ENCODE measurements around the gene BMERB1.
"Not testable (repeated sequence)": the region's sequence is repeated elsewhere in the genome, so short reads cannot be mapped to it uniquely, and the experiment has no call there.

The BMERB1 gene

GRCh38 chr16:15434425-15435215 is at the start of gene BMERB1:
Gene BMERB1, plus strand, starts transcription at chr16:15434588. Its CDS starts 66 bp downstream, at chr16:15434654.
- no peak within 1 kb of the TSS for H3K9ac ChIP-seq
- H3K4me2 ChIP-seq: peak within 1 kb of the TSS; percentile 76
- peaks cover 12% of the 10 kb centered on the region for H4K20me1 ChIP-seq
- H3K4me3 ChIP-seq: peak within 1 kb of the TSS; percentile 65
- H3K27me3 ChIP-seq: peaks cover 46% of the 10 kb centered on the region
- H3K27ac ChIP-seq: no peak within 1 kb of the TSS
- no peaks in the 10 kb centered on the region for H3K9me3 ChIP-seq
- peaks cover 4% of the 10 kb centered on the region; the same call in 1 of the 2 replicates for H3K4me1 ChIP-seq
- no peak for TF ChIP-seq Cebpa-rat (IDR thresholded peaks at IDR 0.05)
- H3K36me3 ChIP-seq: no peaks in the 10 kb centered on the region

GRCh38 chr16:15388060-15388459 is 46.3 kb upstream of the BMERB1 start:
- not testable (repeated sequence) for H3K4me3 ChIP-seq, H3K9ac ChIP-seq

GRCh38 chr16:15389916-15390315 is 44.5 kb upstream of the BMERB1 start:
- H3K27me3 ChIP-seq, H4K20me1 ChIP-seq, H3K27ac ChIP-seq, H3K4me2 ChIP-seq, H3K4me3 ChIP-seq, H3K9ac ChIP-seq, H3K9me3 ChIP-seq, H3K36me3 ChIP-seq, H3K4me1 ChIP-seq: not testable (repeated sequence)

More at GRCh38 chr16:15388060-15388459, 46.3 kb upstream of the BMERB1 start:
- not testable (repeated sequence) for H3K36me3 ChIP-seq, H3K27ac ChIP-seq, H3K9me3 ChIP-seq, H3K4me2 ChIP-seq, H3K27me3 ChIP-seq, H3K4me1 ChIP-seq, H4K20me1 ChIP-seq

- H3K27ac ChIP-seq, H4K20me1 ChIP-seq, H3K4me3 ChIP-seq, H3K4me1 ChIP-seq, H3K36me3 ChIP-seq, H3K4me2 ChIP-seq, H3K9ac ChIP-seq: not testable (repeated sequence)
- peaks cover 14% of the 10 kb centered on the region for H3K9me3 ChIP-seq
- H3K27me3 ChIP-seq: peaks cover 18% of the 10 kb centered on the region
Measured at GRCh38 chr16:15393025-15393424, 41.4 kb upstream of the BMERB1 start.

- not testable (repeated sequence) for H3K4me2 ChIP-seq, H4K20me1 ChIP-seq, H3K4me1 ChIP-seq, H3K9ac ChIP-seq, H3K36me3 ChIP-seq, H3K27ac ChIP-seq
- Histone ChIP-seq H3K27me3 (peaks cover 18% of the 10 kb centered on the region), H3K9me3 (peaks cover 14% of the 10 kb centered on the region), H3K4me3 (0 out of 2 replicates have a peak within 1 kb of the TSS, but pooled peaks have one; percentile 22)
Measured at GRCh38 chr16:15395631-15396508, 38.5 kb upstream of the BMERB1 start, which contains the start of gene MPV17L. Gene MPV17L, plus strand, starts transcription at chr16:15395754. Its CDS starts 144 bp downstream, at chr16:15395898.

- H3K9ac ChIP-seq, H3K4me3 ChIP-seq, H3K36me3 ChIP-seq, H4K20me1 ChIP-seq, H3K27ac ChIP-seq, H3K4me1 ChIP-seq, H3K4me2 ChIP-seq: not testable (repeated sequence)
- Histone ChIP-seq H3K27me3 (peaks cover 18% of the 10 kb centered on the region), H3K9me3 (peaks cover 14% of the 10 kb centered on the region)
Measured at GRCh38 chr16:15396509-15396829, 37.9 kb upstream of the BMERB1 start.

- no peak overlapping the region for H3K27ac ChIP-seq
- no peak overlapping the region for H3K9ac ChIP-seq
- peaks cover 14% of the 10 kb centered on the region for H3K9me3 ChIP-seq
- no peaks in the 10 kb centered on the region for H3K36me3 ChIP-seq
- no peaks in the 10 kb centered on the region for H3K4me1 ChIP-seq
- peaks cover 18% of the 10 kb centered on the region for H3K27me3 ChIP-seq
- TF ChIP-seq Cebpa-rat (IDR thresholded peaks at IDR 0.05): no peak
- no peak overlapping the region for H3K4me2 ChIP-seq
- H4K20me1 ChIP-seq: no peaks in the 10 kb centered on the region
- H3K4me3 ChIP-seq: no peak overlapping the region
Measured at GRCh38 chr16:15396948-15397594, 37.3 kb upstream of the BMERB1 start.

GRCh38 chr16:15398618-15399316 is 35.6 kb upstream of the BMERB1 start:
- no peaks in the 10 kb centered on the region for H3K36me3 ChIP-seq
- H3K27me3 ChIP-seq: peaks cover 18% of the 10 kb centered on the region
- no peaks in the 10 kb centered on the region for H4K20me1 ChIP-seq
- TF ChIP-seq Cebpa-rat (IDR thresholded peaks at IDR 0.05): no peak
- no peak overlapping the region for H3K9ac ChIP-seq
- H3K4me3 ChIP-seq: no peak overlapping the region
- no peak overlapping the region for H3K4me2 ChIP-seq
- H3K9me3 ChIP-seq: peaks cover 14% of the 10 kb centered on the region
- no peak overlapping the region for H3K27ac ChIP-seq
- peaks cover 7% of the 10 kb centered on the region for H3K4me1 ChIP-seq

- no peak overlapping the region for H3K9ac ChIP-seq
- H4K20me1 ChIP-seq: no peaks in the 10 kb centered on the region
- TF ChIP-seq Cebpa-rat (IDR thresholded peaks at IDR 0.05): no peak
- H3K27ac ChIP-seq: no peak overlapping the region
- H3K27me3 ChIP-seq: peaks cover 18% of the 10 kb centered on the region
- peaks cover 14% of the 10 kb centered on the region for H3K9me3 ChIP-seq
- H3K36me3 ChIP-seq: no peaks in the 10 kb centered on the region
- H3K4me2 ChIP-seq: no peak overlapping the region
- no peak overlapping the region for H3K4me3 ChIP-seq
- peaks cover 12% of the 10 kb centered on the region for H3K4me1 ChIP-seq
Measured at GRCh38 chr16:15399317-15399716, 35.1 kb upstream of the BMERB1 start.

GRCh38 chr16:15400314-15400713 is 34.1 kb upstream of the BMERB1 start:
- peaks cover 22% of the 10 kb centered on the region for H3K4me1 ChIP-seq
- H3K36me3 ChIP-seq, H4K20me1 ChIP-seq, H3K4me2 ChIP-seq, H3K9ac ChIP-seq, H3K4me3 ChIP-seq, H3K27ac ChIP-seq: not testable (repeated sequence)
- peaks cover 11% of the 10 kb centered on the region for H3K9me3 ChIP-seq
- peaks cover 14% of the 10 kb centered on the region for H3K27me3 ChIP-seq
